NCI-H2029 (cell line): ENCODE measurements around the gene POU5F2.
A peak's percentile ranks its signal among the peaks of the same experiment; 100 is the strongest.

ENCODE experiments used
- DNase-seq: peaks from one replicate; lab custom pipeline; 2025; lab: John Stamatoyannopoulos, UW

Gene POU5F2

DNA sequence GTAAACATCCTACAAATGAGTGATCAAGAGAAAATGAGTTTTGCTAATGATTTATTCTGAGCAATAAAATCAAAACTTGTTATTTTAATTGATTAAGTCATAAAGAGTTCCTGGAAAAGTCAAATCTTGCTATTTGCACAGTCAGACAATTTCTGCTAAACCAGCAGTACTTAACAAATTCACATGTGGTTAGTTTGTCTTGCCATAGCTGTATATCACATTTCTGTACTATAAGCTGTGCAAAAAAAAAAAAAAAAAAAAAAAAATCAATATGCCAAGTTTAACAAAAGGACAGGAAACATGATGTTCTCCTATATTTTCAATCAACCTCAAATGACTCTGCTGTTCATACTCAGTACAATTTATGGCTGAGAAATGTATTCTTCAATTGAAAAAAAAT, 24.9 kb downstream of the POU5F2 start:
- DNase-seq: no peak

DNA sequence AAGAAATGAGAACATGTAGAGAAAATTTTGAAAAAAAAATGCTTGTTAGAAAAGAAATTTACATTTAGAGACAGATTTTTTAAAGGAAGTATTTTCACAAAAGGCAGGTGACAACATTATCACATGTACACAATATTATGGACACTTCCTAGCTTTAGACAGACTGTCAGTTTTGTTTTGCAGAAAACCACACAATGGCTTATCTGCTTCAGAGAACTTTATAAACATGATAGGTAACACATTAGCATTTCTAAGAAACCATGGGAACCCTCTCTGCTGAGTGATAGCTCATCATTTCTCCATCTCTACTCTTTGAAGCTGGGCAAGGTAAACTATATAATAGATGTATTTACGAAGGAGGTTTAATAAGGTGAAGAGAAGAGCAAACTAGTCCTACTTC, 25.6 kb downstream of the POU5F2 start:
- DNase-seq: no peak

DNA sequence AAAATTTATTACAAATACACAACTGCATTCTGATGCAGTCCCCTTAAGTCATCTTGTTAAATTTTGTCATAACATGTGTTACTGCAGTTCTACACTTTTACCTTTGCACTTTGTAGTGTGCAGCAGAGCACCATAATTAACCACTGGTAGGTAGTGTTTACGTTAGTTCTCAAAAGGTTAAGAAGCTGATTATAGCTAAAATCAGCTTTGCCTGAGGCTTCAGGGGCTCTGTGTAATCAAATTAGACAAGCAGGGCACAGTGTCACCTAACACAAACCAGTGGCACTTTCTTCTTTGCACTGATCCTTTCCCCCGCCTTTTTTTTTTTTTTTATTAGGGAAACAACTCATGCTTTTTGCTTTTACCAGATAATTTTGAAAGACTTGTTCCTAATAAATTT, 26.1 kb downstream of the POU5F2 start:
- peak; percentile 7 for DNase-seq

DNA sequence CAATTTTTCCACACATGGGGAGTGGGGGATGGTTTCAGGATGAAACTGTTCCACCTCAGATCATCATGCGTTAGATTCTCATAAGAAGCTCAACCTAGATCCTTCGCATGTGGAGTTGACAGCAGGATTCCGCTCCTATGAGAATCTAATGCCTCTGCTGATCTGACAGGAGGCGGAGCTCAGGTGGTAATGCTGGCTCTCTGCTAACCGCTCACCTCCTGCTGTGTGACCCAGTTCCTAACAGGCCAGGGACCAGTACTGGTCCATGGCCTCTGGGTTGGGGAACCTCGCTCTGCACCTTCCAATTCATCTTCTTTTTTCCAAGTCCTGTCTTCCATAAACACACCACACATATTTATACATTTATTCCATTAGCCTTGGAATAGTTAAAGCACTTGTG, 33.0 kb downstream of the POU5F2 start:
- no peak for DNase-seq

DNA sequence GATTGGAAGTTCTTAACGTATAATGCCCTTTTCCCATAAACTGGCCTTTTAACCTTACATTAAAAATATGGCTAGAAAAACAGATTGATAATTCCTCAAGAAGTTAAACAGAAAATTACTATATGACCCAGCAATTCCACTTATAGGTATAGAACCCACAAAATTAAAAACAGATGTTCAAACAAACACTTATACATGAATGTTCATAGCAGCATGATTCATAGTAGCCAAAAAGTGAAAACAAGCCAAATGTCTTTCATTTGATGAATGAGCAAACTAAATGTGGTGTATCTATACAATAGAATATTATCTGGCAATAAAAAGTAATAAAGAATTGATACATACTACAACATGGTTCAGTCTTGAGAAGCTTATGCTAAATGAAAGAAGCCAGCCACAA, 35.5 kb downstream of the POU5F2 start:
- DNase-seq: no peak

GRCh38 chr5:93704996-93705395, 36.4 kb downstream of the POU5F2 start:
- no peak for DNase-seq

- DNase-seq: no peak
Observed at GRCh38 chr5:93691997-93692396, 49.4 kb downstream of the POU5F2 start.
